ENCODE results near the gene RIGI. TPM values are rescaled to one million over a fixed set of nuclear protein-coding genes. Genes with fewer than 3 reads are reported as not detected.
A peak's percentile ranks its signal among the peaks of the same experiment; 100 is the strongest.
"Not testable (repeated sequence)": the region's sequence is repeated elsewhere in the genome, so short reads cannot be mapped to it uniquely, and the experiment has no call there.

Gene RIGI
- total and polyA plus RNA-seq, 11 donors: 1.8 to 18.5 (median 4.2) TPM

DNA sequence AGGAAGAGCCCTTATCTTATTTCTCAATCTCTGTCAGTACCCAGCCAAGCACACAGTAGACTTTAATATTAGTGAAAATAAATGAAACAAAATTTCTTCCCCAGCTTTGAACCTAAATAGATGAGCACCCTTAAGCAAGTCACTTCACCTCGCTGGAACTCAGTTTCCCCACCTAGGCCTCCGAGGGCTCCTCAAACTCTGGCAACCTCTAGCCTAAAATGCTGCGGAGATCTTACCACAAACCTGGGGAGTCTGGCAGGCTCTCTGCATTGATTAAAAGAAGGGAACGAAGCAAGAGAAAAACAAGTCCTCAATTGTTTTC is 326 bp downstream of the RIGI start:
- Histone ChIP-seq H3K4me3 (peak overlapping the region; percentile 55 to 80 (median 72)), H3K27ac (peak overlapping the region; percentile 43 to 95 (median 84)), H3K27me3 (no peaks in the 10 kb centered on the region), H3K4me1 (peaks cover 4 to 51% (median 24%) of the 10 kb centered on the region in 12 donors), H3K36me3 (peaks cover 0 to 7% (median 0%) of the 10 kb centered on the region in 9 donors), H3K9me3 (peaks cover 0 to under 1% (median 0%) of the 10 kb centered on the region in 12 donors)
- no peak for TF ChIP-seq CTCF (IDR thresholded peaks at IDR 0.05)
- TF ChIP-seq POLR2A (IDR thresholded peaks at IDR 0.05): no peak
- WGBS, 4 donors: 2 to 5% (median 3%) methylated on average over 4 of the region's 4 CpGs
- ATAC-seq: no peak
- intact Hi-C loops (cut with DNase I): loop anchor here in 7 of 10 donors (1.0 to 10.0 kb wide), 13 partner anchors 25 to 151 kb away; partner anchors contain the start of genes ACO1 (in 3 of the 7) and NDUFB6 (in 2 of the 7)
- no peak for DNase-seq

GRCh38 chr9:32524892-32525708 is 896 bp downstream of the RIGI start:
- DNase-seq: peak in 1 of 5 donors; percentile 28
- no peaks in the 10 kb centered on the region for H3K9me3 ChIP-seq
- 37 to 49% (median 39%) methylated on average over 22 of the region's 22 CpGs for WGBS, 4 donors
- peaks cover 4 to 52% (median 24%) of the 10 kb centered on the region in 12 donors for H3K4me1 ChIP-seq
- peaks cover 0 to 12% (median 0%) of the 10 kb centered on the region in 9 donors for H3K36me3 ChIP-seq
- intact Hi-C loops (cut with DNase I): loop anchor here in 5 of 10 donors (5.0 to 10.0 kb wide), 7 partner anchors 50 to 150 kb away; partner anchors contain the start of genes ACO1 (in 2 of the 5) and NDUFB6 (in 1 of the 5)
- peak overlapping the region; percentile 55 to 80 (median 72) for H3K4me3 ChIP-seq
- peak overlapping the region in 11 of 12 donors; percentile 67 to 95 (median 85) for H3K27ac ChIP-seq
- H3K27me3 ChIP-seq: no peaks in the 10 kb centered on the region
- TF ChIP-seq POLR2A (IDR thresholded peaks at IDR 0.05): no peak
- TF ChIP-seq CTCF (IDR thresholded peaks at IDR 0.05): no peak
- ATAC-seq: peak in 3 of 4 donors; percentile 10 to 44 (median 35)

- peak overlapping the region in 11 of 12 donors; percentile 55 to 80 (median 71) for H3K4me3 ChIP-seq
- peak overlapping the region in 4 of 12 donors; percentile 82 to 88 (median 84) for H3K27ac ChIP-seq
- 78 to 86% (median 81%) methylated on average over 11 of the region's 11 CpGs for WGBS, 4 donors
- not testable (repeated sequence) for H3K9me3 ChIP-seq, ATAC-seq, DNase-seq, H3K27me3 ChIP-seq
- H3K36me3 ChIP-seq: peaks cover 0 to 18% (median 0%) of the 10 kb centered on the region in 9 donors
- intact Hi-C loops (cut with DNase I): loop anchor here in 4 of 10 donors (10.0 kb wide), 4 partner anchors 50 to 150 kb away; partner anchors contain the start of genes ACO1 (in 1 of the 4) and NDUFB6 (in 1 of the 4)
- peaks cover 4 to 58% (median 24%) of the 10 kb centered on the region in 12 donors for H3K4me1 ChIP-seq
These were observed 1.5 kb downstream of the RIGI start for GRCh38 chr9:32524558-32524891.

DNA sequence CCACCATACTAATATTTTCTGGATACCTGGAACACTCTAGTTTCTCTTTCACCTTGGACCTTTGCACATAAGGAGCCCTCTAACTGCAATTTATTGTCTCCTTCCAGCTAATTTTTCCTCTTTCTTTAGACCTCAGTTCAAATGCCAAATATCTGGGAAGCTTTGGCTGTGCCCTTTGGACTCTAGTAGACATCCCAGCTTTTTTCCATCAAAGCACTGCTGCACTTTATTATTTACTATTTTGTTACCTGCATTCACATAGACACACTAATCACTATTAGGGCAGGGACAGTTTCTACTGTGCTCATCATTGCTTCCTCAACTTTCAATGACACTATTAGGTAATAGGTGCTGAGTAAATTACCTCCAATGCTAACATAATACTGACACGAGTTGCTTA is 2.1 kb downstream of the RIGI start:
- H3K9me3 ChIP-seq: no peaks in the 10 kb centered on the region
- H3K27ac ChIP-seq: no peak overlapping the region
- intact Hi-C loops (cut with DNase I): loop anchor here in 4 of 10 donors (10.0 kb wide), 4 partner anchors 51 to 149 kb away; partner anchors contain the start of genes ACO1 (in 1 of the 4) and NDUFB6 (in 1 of the 4)
- peak overlapping the region in 8 of 12 donors; percentile 60 to 80 (median 72) for H3K4me3 ChIP-seq
- ATAC-seq (no peak), DNase-seq (no peak)
- H3K4me1 ChIP-seq: peaks cover 4 to 58% (median 24%) of the 10 kb centered on the region in 12 donors
- WGBS, 4 donors: 35 to 86% (median 66%) methylated on average over 1 of the region's 1 CpG
- peaks cover 0 to 22% (median 0%) of the 10 kb centered on the region in 9 donors for H3K36me3 ChIP-seq
- TF ChIP-seq POLR2A (IDR thresholded peaks at IDR 0.05): no peak
- TF ChIP-seq CTCF (IDR thresholded peaks at IDR 0.05): no peak
- H3K27me3 ChIP-seq: no peaks in the 10 kb centered on the region
